Measurements from ENCODE around the gene AGPAT3.

AGPAT3 gene

GRCh38 chr21:43824333-43825241 is 40.4 kb upstream of the AGPAT3 start:
- no peak overlapping the region for H3K4me3 ChIP-seq (ENCODE audit: low read depth in 1 of 2, low read length in 2 of 2)
- H3K27me3 ChIP-seq (ENCODE audit: control insufficient read depth in 1 of 2, insufficient read depth in 2 of 2, low read length in 2 of 2) = peaks cover 8 to 16% of the 10 kb centered on the region in 2 donors
- no peaks in the 10 kb centered on the region for H3K9me3 ChIP-seq (ENCODE audit: control insufficient read depth in 1 of 2, low read length in 2 of 2)
- H3K36me3 ChIP-seq (ENCODE audit: control insufficient read depth in 1 of 2, insufficient read depth in 2 of 2, low read length in 2 of 2) = no peaks in the 10 kb centered on the region
- no peaks in the 10 kb centered on the region for H3K4me1 ChIP-seq (ENCODE audit: control insufficient read depth in 1 of 2, insufficient read depth in 2 of 2, low read length in 2 of 2)
- H3K27ac ChIP-seq (ENCODE audit: low read depth, low read length) = no peak overlapping the region
- H3K9ac ChIP-seq (ENCODE audit: low read depth in 1 of 2, low read length in 2 of 2) = no peak overlapping the region

- H3K4me3 ChIP-seq (ENCODE audit: low read depth in 1 of 2, low read length in 2 of 2) = no peak overlapping the region
- H3K4me1 ChIP-seq (ENCODE audit: control insufficient read depth in 1 of 2, insufficient read depth in 2 of 2, low read length in 2 of 2) = no peaks in the 10 kb centered on the region
- no peak overlapping the region for H3K9ac ChIP-seq (ENCODE audit: low read depth in 1 of 2, low read length in 2 of 2)
- H3K27ac ChIP-seq (ENCODE audit: low read depth, low read length) = no peak overlapping the region
- no peaks in the 10 kb centered on the region for H3K36me3 ChIP-seq (ENCODE audit: control insufficient read depth in 1 of 2, insufficient read depth in 2 of 2, low read length in 2 of 2)
- H3K27me3 ChIP-seq (ENCODE audit: control insufficient read depth in 1 of 2, insufficient read depth in 2 of 2, low read length in 2 of 2) = peaks cover 12 to 16% of the 10 kb centered on the region in 2 donors
- H3K9me3 ChIP-seq (ENCODE audit: control insufficient read depth in 1 of 2, low read length in 2 of 2) = no peaks in the 10 kb centered on the region
These were observed 39.6 kb upstream of the AGPAT3 start for GRCh38 chr21:43825242-43825935.

- Histone ChIP-seq H3K4me3 (ENCODE audit: low read depth in 1 of 2, low read length in 2 of 2) (no peak overlapping the region), H3K27me3 (ENCODE audit: control insufficient read depth in 1 of 2, insufficient read depth in 2 of 2, low read length in 2 of 2) (peaks cover 12 to 16% of the 10 kb centered on the region in 2 donors), H3K36me3 (ENCODE audit: control insufficient read depth in 1 of 2, insufficient read depth in 2 of 2, low read length in 2 of 2) (no peaks in the 10 kb centered on the region), H3K9ac (ENCODE audit: low read depth in 1 of 2, low read length in 2 of 2) (no peak overlapping the region), H3K4me1 (ENCODE audit: control insufficient read depth in 1 of 2, insufficient read depth in 2 of 2, low read length in 2 of 2) (no peaks in the 10 kb centered on the region), H3K27ac (ENCODE audit: low read depth, low read length) (no peak overlapping the region), H3K9me3 (ENCODE audit: control insufficient read depth in 1 of 2, low read length in 2 of 2) (no peaks in the 10 kb centered on the region)
These were observed 38.9 kb upstream of the AGPAT3 start for GRCh38 chr21:43825936-43826622.

- H3K27me3 ChIP-seq (ENCODE audit: control insufficient read depth in 1 of 2, insufficient read depth in 2 of 2, low read length in 2 of 2) = peaks cover 12 to 16% of the 10 kb centered on the region in 2 donors
- H3K27ac ChIP-seq (ENCODE audit: low read depth, low read length) = no peak overlapping the region
- no peak overlapping the region for H3K4me3 ChIP-seq (ENCODE audit: low read depth in 1 of 2, low read length in 2 of 2)
- H3K36me3 ChIP-seq (ENCODE audit: control insufficient read depth in 1 of 2, insufficient read depth in 2 of 2, low read length in 2 of 2) = no peaks in the 10 kb centered on the region
- H3K9ac ChIP-seq (ENCODE audit: low read depth in 1 of 2, low read length in 2 of 2) = no peak overlapping the region
- H3K4me1 ChIP-seq (ENCODE audit: control insufficient read depth in 1 of 2, insufficient read depth in 2 of 2, low read length in 2 of 2) = peaks cover 0 to 3% of the 10 kb centered on the region in 2 donors
- H3K9me3 ChIP-seq (ENCODE audit: control insufficient read depth in 1 of 2, low read length in 2 of 2) = no peaks in the 10 kb centered on the region
These were observed 38.4 kb upstream of the AGPAT3 start for GRCh38 chr21:43826623-43826974.

GRCh38 chr21:43827015-43827611 is 37.9 kb upstream of the AGPAT3 start:
- no peak overlapping the region for H3K4me3 ChIP-seq (ENCODE audit: low read depth in 1 of 2, low read length in 2 of 2)
- no peaks in the 10 kb centered on the region for H3K36me3 ChIP-seq (ENCODE audit: control insufficient read depth in 1 of 2, insufficient read depth in 2 of 2, low read length in 2 of 2)
- H3K9ac ChIP-seq (ENCODE audit: low read depth in 1 of 2, low read length in 2 of 2) = no peak overlapping the region
- peaks cover 12 to 18% of the 10 kb centered on the region in 2 donors for H3K27me3 ChIP-seq (ENCODE audit: control insufficient read depth in 1 of 2, insufficient read depth in 2 of 2, low read length in 2 of 2)
- peaks cover 0 to 4% of the 10 kb centered on the region in 2 donors for H3K4me1 ChIP-seq (ENCODE audit: control insufficient read depth in 1 of 2, insufficient read depth in 2 of 2, low read length in 2 of 2)
- H3K27ac ChIP-seq (ENCODE audit: low read depth, low read length) = no peak overlapping the region
- no peaks in the 10 kb centered on the region for H3K9me3 ChIP-seq (ENCODE audit: control insufficient read depth in 1 of 2, low read length in 2 of 2)

GRCh38 chr21:43829161-43829560 is 35.9 kb upstream of the AGPAT3 start:
- no peak overlapping the region for H3K27ac ChIP-seq (ENCODE audit: low read depth, low read length)
- H3K36me3 ChIP-seq (ENCODE audit: control insufficient read depth in 1 of 2, insufficient read depth in 2 of 2, low read length in 2 of 2) = no peaks in the 10 kb centered on the region

GRCh38 chr21:43829575-43830119 is 35.4 kb upstream of the AGPAT3 start:
- H3K9me3 ChIP-seq (ENCODE audit: control insufficient read depth in 1 of 2, low read length in 2 of 2) = no peaks in the 10 kb centered on the region
- H3K27me3 ChIP-seq (ENCODE audit: control insufficient read depth in 1 of 2, insufficient read depth in 2 of 2, low read length in 2 of 2) = peaks cover 15 to 20% of the 10 kb centered on the region in 2 donors

More at GRCh38 chr21:43829161-43829560, 35.9 kb upstream of the AGPAT3 start:
- Histone ChIP-seq H3K27me3 (ENCODE audit: control insufficient read depth in 1 of 2, insufficient read depth in 2 of 2, low read length in 2 of 2) (peaks cover 15 to 20% of the 10 kb centered on the region in 2 donors), H3K9me3 (ENCODE audit: control insufficient read depth in 1 of 2, low read length in 2 of 2) (no peaks in the 10 kb centered on the region), H3K9ac (ENCODE audit: low read depth in 1 of 2, low read length in 2 of 2) (no peak overlapping the region), H3K4me1 (ENCODE audit: control insufficient read depth in 1 of 2, insufficient read depth in 2 of 2, low read length in 2 of 2) (peaks cover 0 to 4% of the 10 kb centered on the region in 2 donors), H3K4me3 (ENCODE audit: low read depth in 1 of 2, low read length in 2 of 2) (no peak overlapping the region)

GRCh38 chr21:43832158-43832550 is 32.9 kb upstream of the AGPAT3 start:
- Histone ChIP-seq H3K4me3 (ENCODE audit: low read depth in 1 of 2, low read length in 2 of 2) (no peak overlapping the region), H3K4me1 (ENCODE audit: control insufficient read depth in 1 of 2, insufficient read depth in 2 of 2, low read length in 2 of 2) (peaks cover 0 to 4% of the 10 kb centered on the region in 2 donors), H3K9me3 (ENCODE audit: control insufficient read depth in 1 of 2, low read length in 2 of 2) (no peaks in the 10 kb centered on the region), H3K9ac (ENCODE audit: low read depth in 1 of 2, low read length in 2 of 2) (no peak overlapping the region), H3K27me3 (ENCODE audit: control insufficient read depth in 1 of 2, insufficient read depth in 2 of 2, low read length in 2 of 2) (peaks cover 4 to 9% of the 10 kb centered on the region in 2 donors), H3K27ac (ENCODE audit: low read depth, low read length) (no peak overlapping the region), H3K36me3 (ENCODE audit: control insufficient read depth in 1 of 2, insufficient read depth in 2 of 2, low read length in 2 of 2) (no peaks in the 10 kb centered on the region)

More at GRCh38 chr21:43829575-43830119, 35.4 kb upstream of the AGPAT3 start:
- H3K4me3 ChIP-seq (ENCODE audit: low read depth in 1 of 2, low read length in 2 of 2) = no peak overlapping the region
- no peak overlapping the region for H3K27ac ChIP-seq (ENCODE audit: low read depth, low read length)
- H3K4me1 ChIP-seq (ENCODE audit: control insufficient read depth in 1 of 2, insufficient read depth in 2 of 2, low read length in 2 of 2) = peaks cover 0 to 4% of the 10 kb centered on the region in 2 donors
- H3K9ac ChIP-seq (ENCODE audit: low read depth in 1 of 2, low read length in 2 of 2) = no peak overlapping the region
- H3K36me3 ChIP-seq (ENCODE audit: control insufficient read depth in 1 of 2, insufficient read depth in 2 of 2, low read length in 2 of 2) = no peaks in the 10 kb centered on the region

- Histone ChIP-seq H3K4me3 (ENCODE audit: low read depth in 1 of 2, low read length in 2 of 2) (no peak overlapping the region), H3K4me1 (ENCODE audit: control insufficient read depth in 1 of 2, insufficient read depth in 2 of 2, low read length in 2 of 2) (peaks cover 0 to 4% of the 10 kb centered on the region in 2 donors), H3K27me3 (ENCODE audit: control insufficient read depth in 1 of 2, insufficient read depth in 2 of 2, low read length in 2 of 2) (peaks cover 4 to 9% of the 10 kb centered on the region in 2 donors)
These were observed 32.4 kb upstream of the AGPAT3 start for GRCh38 chr21:43832648-43833047.

More at GRCh38 chr21:43832648-43833047, 32.4 kb upstream of the AGPAT3 start:
- H3K36me3 ChIP-seq (ENCODE audit: control insufficient read depth in 1 of 2, insufficient read depth in 2 of 2, low read length in 2 of 2) = no peaks in the 10 kb centered on the region
- H3K9me3 ChIP-seq (ENCODE audit: control insufficient read depth in 1 of 2, low read length in 2 of 2) = no peaks in the 10 kb centered on the region
- no peak overlapping the region for H3K27ac ChIP-seq (ENCODE audit: low read depth, low read length)
- no peak overlapping the region for H3K9ac ChIP-seq (ENCODE audit: low read depth in 1 of 2, low read length in 2 of 2)
